ENCODE measurements around the gene MAB21L4. TPM values are rescaled to one million over a fixed set of nuclear protein-coding genes. Genes with fewer than 3 reads are reported as not detected.

Gene MAB21L4
- total and polyA plus RNA-seq, 2 experiments from 2014 or later = not detected

GRCh38 chr2:240855670-240856069 lies 40.3 kb downstream of the MAB21L4 start:
- Histone ChIP-seq H3K4me1 (ENCODE audit: insufficient read depth) (no peaks in the 10 kb centered on the region), H3F3A (replicated peaks; ENCODE audit: low read depth) (no peaks in the 10 kb centered on the region), H3K36me3 (ENCODE audit: insufficient read depth) (no peaks in the 10 kb centered on the region), H3K4me2 (no peak overlapping the region), H3K9me2 (ENCODE audit: insufficient read depth) (no peaks in the 10 kb centered on the region), H3K79me2 (replicated peaks; ENCODE audit: insufficient read depth) (no peaks in the 10 kb centered on the region), H3K27me3 (ENCODE audit: insufficient read depth) (no peaks in the 10 kb centered on the region), H4K20me1 (replicated peaks; ENCODE audit: insufficient read depth) (no peaks in the 10 kb centered on the region), H2AFZ (no peak overlapping the region), H3K4me3 (no peak overlapping the region), H3K27ac (ENCODE audit: low read depth) (no peak overlapping the region)
- H3K4me3 Mint-ChIP-seq = no peak overlapping the region
- H3K4me1 Mint-ChIP-seq = peaks cover 2% of the 10 kb centered on the region; the same call in 1 of the 3 replicates
- no peak overlapping the region for H3K27ac Mint-ChIP-seq
- TF ChIP-seq POLR2AphosphoS5 (IDR thresholded peaks at IDR 0.05; ENCODE audit: low read depth) = no peak
- no peak for TF ChIP-seq ZNF114 (CRISPR knock-in tag; IDR thresholded peaks at IDR 0.05)
- no peak for TF ChIP-seq CREB1 (CRISPR knock-in tag; IDR thresholded peaks at IDR 0.05; ENCODE audit: low read depth)
- no peak for TF ChIP-seq EZH2phosphoT487 (IDR thresholded peaks at IDR 0.05; ENCODE audit: unreplicated experiment)
- no peak for TF ChIP-seq ZNF331 (CRISPR knock-in tag; IDR thresholded peaks at IDR 0.05; ENCODE audit: low read depth)
- TF ChIP-seq EZH2 (IDR thresholded peaks at IDR 0.05; ENCODE audit: low read depth, unreplicated experiment) = no peak
- TF ChIP-seq ETS1 (IDR thresholded peaks at IDR 0.05) = no peak
- no peak for TF ChIP-seq ZNF462 (CRISPR knock-in tag; IDR thresholded peaks at IDR 0.05)
- TF ChIP-seq NANOG (IDR thresholded peaks at IDR 0.05; ENCODE audit: borderline replicate concordance) = no peak
- TF ChIP-seq REST (IDR thresholded peaks at IDR 0.05; ENCODE audit: unreplicated experiment) = no peak
- DNase-seq (ENCODE audit: low spot score) = no peak
- H3K27me3 Mint-ChIP-seq (ENCODE audit: insufficient read depth, low read depth, poor library complexity) = peaks cover 11% of the 10 kb centered on the region
- H3K36me3 Mint-ChIP-seq (ENCODE audit: low read depth) = no peaks in the 10 kb centered on the region
- H3K9me3 Mint-ChIP-seq = peaks cover 5% of the 10 kb centered on the region
- ATAC-seq = no peak

Data from GM23338 (cell line).